HK-2 (cell line): ENCODE measurements around the gene SLC38A11.

ENCODE experiments used
- DNase-seq: peaks from one replicate; pipeline ENCODE4 v3.0.0-alpha.2; 2018; ENCODE audit not compliant: unreplicated experiment

Gene SLC38A11

DNA sequence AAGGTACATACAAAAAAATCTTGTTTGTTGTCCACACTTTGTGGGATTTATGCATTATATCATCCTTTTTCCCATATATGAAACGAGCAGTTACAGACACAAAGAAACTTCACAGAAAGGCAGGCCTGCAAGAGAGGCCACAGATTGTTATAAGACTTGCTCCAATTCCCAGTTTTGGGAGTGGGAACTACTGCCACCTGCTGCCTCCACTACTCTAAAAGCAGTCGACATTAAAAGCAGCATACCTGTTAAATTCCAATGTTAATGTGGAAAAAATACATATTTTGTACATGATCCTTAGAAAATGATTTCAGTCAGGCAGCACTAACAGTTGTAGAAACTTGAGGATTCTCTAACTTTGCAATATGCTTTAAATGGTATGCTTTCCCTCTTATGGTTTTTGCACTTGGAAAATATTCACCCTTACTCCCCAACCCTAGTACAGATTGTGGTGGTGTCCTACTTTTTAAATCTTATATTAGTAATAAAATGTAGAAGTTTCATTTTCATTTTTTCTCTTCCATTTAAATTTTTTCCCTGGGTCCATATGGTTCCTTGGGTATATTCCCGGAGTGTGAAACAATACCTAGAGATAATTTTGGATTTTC lies 37.9 kb downstream of the SLC38A11 start:
- no peak for DNase-seq

DNA sequence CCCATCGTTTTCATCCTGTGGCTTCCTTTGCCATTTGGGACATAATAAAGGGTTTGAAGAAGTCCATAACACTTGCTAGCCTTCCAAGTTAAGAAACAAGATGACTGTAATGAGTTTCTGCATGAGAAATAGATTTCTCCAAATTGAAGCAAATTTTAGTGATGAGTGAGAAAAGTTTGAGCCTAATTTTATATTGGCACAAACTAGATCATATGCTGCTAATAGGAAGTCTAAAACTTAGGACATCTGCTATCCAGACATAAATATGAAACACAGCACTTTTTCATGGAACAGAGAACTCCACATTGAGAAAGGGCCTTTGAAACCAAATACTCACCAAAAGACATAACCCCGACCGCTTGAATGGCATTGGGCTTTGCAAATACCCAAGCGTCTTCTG lies 39.8 kb downstream of the SLC38A11 start:
- no peak for DNase-seq

DNA sequence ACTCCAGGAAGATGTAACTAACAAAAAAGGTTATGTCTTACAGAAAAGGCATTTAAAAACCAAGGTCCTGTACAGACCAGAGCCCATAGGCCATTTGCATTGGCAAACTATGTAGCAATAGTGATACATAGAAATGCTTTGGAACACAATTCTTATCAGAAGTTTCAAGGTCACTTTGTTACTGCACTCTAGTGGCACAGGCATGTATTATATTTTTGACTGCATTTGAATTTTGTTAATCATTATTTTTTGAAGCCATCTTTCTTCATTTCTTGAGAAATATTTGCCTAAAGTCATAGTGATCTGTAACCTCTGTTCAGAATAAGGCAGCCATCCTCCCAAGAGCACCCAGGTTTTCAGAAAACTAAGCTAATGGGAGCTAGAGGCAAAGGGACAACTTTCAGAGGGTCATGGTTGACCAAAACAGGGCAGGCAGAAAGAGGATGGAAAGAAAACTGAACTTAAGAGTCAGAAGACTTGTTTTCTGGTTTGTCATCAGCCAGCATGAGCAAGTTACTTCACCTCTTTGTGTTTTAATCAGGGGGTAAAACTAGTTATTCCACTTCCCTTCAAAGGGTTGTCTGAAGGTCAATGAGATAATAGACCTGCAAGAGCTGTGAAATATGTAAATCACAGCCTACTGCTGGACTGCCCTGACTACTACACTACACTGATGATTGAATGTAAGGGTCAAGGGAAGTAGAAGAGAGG lies 41.5 kb downstream of the SLC38A11 start:
- no peak for DNase-seq

DNA sequence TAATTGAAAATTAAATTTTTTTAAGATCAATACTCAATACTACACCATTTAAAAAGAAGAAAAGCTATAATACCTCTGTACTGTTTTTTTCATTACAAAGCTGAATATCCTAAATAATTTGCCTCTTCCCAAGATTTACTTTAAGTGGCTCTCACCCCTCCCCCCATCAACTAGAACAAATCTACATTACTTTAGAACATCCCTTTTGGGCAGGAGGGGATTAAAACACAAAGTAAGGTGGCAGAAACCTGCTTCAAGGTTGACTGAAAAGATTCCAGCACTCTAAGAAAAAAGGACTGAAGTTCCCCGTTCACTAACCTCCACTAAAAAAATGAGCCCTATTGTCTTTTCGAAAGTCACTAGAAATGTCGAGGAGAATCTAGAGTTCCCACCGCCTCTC lies 42.3 kb downstream of the SLC38A11 start:
- no peak for DNase-seq

DNA sequence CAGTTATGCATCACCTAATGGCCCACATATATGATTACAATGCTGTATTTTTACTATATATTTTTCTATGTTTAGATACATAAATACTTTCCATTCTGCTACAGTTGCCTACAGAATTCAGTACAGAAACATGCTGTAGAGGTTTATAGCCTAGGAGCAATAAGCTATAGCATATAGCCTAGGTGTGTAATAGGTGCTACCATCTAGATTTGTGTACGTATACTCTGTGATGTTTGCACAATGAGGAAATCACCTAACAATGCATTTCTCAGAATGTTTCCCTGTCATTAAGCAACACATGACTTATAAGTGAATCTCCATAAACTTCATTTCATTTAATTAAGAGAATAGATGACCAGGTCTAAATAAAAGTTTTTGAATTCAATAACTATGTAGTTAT lies 43.5 kb downstream of the SLC38A11 start:
- no peak for DNase-seq

DNA sequence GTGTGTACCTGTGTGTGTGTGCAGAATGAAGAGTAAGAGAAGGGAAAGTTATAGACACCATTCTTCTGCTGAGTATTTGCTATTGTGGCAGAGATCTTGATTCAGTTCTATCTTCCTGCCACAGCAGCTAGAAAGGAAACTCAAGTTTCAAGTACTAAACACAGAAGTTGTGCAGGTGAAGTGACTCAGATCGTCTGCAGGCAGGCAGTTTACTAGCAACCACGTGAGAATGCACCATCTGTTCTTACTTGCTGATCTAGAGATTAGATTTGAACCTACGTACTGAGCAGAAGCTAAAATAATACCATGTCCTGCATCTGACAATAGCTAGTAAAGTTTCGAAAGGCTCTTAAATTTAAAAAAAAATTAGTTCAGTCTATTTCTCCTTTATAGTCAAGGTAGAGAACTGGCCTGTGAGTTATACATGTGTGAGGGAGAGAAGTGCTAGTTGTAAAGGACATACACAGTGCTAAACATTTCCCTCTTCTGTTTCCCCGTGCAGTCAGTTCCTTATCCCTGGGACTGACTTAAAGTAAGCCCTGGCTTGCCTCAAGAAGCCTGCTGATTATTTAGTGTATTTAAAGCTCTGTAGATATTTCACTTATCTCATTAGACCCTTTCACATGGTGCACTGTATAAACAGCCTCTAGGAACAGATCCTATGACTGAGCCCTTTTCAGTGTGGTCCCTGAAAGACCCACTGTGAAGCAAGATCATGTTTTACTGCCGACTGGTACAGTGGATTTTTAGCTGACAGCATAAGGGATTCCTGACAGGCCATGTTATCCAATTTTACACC lies 45.0 kb downstream of the SLC38A11 start:
- no peak for DNase-seq

DNA sequence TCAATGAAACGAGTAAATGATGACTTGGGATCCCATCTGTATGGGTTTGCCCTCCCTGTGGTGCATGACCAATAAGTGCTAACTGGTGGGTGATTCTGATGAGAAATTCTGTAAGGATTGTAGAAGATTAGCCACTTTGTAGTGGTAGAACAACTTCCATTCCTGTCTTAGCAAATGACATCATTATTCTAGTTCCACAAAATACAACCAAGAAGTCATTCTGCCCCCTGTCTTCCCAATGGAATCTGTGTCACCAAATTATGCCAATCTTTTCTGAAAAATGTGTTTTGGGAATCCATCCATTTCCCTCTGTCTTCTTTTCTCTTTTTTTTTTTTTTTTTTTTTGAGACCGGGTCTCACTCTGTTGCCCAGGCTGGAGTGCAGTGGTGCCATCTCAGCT lies 48.4 kb downstream of the SLC38A11 start:
- no peak for DNase-seq

DNA sequence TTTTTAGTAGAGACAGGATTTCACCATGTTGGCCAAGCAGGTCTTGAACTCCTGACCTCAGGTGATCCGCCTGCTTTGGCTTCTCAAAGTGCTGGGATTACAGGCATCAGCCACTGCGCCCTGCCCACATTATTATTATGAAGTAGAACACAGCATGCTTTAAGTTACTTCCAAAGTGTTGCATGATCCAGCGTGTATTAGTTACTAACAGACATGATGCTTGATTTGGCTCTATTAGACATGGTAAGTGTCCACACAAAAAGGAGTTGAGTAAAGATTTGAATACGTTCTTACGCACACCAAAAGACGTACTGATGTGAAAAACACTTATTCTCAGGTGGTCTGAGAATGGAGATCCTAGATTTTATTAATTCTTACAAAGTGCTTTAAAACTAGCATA lies 50.0 kb downstream of the SLC38A11 start:
- no peak for DNase-seq

DNA sequence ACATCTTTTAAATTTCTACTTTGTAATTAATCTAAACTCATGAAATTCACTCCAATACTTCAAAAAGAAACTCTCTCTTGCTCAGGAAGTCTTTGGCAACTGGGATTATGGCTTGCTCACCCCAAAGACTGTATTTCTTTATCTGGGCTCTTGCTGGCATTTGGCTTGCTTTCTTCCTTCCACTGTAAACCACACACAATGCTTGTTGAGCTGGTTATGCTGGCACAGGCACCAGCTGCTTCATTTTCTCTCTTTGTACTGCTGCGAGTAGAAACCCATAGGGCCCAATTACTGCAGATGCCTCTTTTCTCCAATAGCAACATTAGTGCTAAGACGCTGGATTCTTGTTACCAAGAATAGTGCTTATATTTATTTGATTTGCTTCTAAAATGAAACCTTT lies 51.4 kb downstream of the SLC38A11 start:
- no peak for DNase-seq

DNA sequence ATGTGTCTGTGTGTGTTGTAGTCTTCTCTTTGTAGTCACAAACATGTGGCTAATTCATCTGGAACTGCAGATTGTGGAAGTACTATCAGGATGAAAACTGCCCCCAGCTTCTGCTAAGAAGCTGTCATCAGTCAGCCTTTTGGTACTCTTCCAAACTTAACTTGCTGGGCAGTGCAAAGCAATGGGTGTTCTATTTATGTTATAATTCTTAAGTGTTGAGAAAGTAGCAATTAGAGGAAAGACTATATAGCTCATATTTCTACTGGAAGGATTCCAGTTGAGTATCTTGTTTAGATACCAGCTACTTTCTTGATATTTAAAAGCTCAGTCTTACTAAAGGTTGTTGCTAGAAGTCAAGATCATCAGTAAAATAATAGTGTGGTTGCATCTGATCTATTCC lies 52.1 kb downstream of the SLC38A11 start:
- no peak for DNase-seq

DNA sequence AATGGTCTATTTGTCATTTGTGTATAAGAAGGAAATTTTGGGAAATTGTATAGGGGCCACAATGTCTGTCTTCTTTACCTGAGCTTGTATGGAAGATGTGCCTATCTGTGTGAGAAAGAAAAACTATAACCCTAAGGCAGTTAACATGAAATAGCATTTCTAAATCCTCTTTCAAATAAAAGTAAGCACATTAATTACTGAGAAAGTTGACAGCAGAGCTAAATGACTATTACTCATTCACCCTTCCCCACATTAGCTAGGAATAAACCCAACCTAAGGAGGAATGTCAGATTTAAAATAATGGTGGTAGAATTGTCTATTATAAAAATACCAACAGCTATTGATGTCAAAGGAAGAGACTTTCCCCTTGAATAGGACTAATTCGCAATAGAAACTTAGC lies 56.2 kb downstream of the SLC38A11 start:
- no peak for DNase-seq

DNA sequence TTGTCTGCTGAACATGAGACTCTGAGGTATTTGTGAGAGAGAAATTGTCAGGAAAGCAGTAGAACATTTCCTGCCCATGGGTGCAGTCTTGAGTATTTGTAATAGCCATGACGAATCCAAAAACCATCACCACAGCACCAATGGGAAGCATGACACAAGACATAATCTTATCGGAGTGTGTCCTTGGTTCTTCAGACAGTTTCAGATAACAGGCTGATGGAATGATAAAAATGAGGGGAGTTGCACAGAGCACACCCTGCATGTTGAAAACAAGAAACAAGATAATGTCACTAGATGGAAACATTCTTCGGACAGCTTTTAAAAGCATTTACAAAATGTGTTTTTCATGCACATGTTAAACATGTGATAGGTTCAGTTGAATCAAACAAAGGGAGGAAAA lies 56.9 kb downstream of the SLC38A11 start:
- no peak for DNase-seq

DNA sequence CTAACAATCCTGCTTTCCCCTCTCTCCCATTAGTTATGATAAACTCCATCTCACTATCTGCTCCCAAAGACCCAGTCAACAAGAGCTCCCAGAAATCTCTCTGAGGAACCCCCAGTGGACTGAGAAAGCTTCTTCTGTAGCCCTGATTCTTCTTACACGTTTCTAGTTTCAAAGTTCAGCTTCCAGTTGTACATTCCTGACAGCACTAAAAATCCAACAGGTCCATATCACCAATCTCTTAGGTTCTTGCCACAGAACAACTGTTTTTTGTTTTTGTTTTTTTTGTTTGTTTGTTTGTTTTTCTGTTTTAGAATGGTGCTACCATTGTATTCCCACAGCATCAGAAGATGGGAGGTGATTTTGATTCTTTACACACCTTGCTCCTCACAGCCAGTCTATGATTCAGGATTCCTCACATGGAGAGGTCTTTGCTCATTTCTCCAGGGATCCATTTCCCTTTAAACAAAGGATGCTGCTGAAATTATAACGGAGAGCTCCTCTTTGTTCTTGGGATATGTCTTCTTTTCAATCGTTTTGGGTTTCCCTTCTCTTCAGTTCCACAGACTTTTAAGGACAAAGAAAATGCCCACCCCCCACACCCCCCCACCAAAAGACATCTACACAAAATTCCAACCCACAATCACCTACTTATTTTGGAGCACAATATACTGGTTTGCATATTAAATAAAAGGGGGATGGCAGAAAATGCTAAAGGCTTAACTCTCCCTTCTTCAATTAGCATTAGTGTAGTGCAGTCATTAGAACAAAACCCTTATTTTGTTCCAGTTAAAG lies 57.7 kb downstream of the SLC38A11 start:
- no peak for DNase-seq

DNA sequence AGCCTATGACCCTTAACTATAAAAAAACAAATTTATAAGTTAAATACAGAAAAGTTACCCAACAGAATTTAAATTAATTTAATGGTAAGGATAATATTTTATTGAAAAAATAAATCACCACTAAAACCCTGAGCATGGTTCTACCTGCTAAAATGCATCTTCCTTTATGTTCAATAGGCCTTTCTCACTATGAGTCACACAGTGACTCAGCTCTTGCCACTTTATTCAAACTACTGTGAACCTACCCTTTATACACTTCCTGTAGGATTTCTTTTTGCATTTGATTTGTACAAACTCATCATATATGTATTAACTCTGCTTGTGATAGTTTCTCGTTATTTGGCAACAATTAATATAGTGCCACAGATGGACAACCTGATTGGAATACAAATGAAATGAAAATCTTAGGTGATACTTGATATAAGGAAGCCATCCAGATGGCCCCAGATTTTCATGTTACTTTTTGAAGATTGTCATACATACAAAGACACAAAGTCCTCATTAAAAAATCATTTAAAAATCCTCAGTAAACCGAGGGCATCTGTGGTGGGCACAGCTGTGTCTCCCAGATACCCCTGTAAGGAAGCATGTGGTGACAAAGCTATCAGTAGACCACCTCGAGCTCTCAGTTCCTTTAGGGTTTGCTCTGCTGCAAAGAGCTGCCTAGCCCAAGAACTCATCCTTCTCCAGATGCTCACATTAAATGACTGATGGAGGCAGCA lies 58.5 kb downstream of the SLC38A11 start:
- no peak for DNase-seq

DNA sequence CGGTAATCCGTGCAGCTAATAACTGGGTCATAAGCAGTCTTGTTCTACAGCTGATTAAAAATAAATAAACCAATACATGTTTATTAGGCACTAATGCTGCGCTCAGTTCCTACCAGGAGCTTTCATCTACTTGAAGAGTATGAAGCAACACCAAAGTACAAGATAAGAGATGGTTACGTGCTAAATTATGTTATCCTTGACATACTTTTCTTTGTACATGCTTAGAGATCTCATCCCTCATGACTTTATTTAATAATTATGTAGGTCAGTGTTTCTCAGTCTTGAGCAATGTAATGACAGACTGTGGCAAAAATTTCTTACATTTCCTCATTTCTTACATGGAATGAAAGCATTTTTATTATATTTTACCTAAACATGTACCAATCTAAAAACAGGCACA lies 59.1 kb downstream of the SLC38A11 start:
- DNase-seq = no peak

DNA sequence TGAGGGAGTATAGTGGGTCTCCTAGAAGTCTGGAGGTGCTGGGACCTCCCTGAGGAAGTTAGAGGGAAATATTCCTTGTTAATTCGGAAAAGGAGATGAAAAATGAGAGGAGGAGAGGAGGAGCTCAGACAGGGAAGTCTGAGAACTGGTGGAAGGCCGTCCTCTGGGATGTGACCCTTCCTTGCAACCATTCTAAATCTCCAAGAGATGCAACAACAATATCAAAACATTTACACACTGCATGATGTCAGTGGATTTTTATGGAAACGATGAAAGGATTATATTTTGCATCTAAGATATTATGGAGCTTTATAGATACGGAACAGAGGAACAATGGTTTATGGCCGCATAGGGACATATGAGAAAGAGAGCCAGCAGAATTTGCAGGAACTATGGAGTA lies 63.9 kb downstream of the SLC38A11 start:
- DNase-seq = no peak

DNA sequence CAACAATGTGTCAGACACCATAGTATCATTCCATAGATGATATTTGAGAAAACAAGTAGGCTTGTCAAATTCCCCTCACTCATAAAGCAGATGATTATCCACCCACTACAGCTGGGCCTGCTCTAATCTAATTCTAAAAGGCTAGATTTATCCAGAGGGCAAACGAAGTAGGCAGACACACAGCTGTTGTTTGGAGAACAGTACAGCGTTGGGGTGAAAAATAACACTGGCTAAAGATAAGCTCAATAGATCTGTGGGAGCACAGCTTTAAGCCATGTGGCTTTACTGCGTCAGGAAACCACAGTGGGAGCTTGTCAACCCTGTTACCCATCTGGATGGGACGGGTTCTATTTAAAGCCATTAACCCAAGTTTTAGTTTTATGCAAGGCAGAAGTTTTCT lies 64.8 kb downstream of the SLC38A11 start:
- no peak for DNase-seq

DNA sequence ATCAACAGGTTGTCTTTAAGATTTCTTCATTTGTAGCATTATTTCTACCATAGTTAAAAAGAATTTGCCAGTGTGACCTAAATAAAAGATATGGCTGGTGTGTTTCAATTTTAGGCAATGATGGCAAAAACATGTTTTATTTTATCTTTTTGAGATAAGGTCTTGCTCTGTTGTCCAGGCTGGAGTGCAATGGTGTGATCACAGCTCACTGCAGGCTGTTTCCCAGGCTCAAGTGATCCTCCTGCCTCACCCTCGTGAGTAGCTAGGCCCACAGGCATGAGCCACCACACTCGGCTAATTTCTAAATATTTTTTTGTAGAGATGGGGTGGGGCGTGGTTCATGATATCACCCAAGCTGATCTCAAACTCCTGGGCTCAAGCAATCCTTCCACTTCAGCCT lies 66.7 kb downstream of the SLC38A11 start:
- no peak for DNase-seq

DNA sequence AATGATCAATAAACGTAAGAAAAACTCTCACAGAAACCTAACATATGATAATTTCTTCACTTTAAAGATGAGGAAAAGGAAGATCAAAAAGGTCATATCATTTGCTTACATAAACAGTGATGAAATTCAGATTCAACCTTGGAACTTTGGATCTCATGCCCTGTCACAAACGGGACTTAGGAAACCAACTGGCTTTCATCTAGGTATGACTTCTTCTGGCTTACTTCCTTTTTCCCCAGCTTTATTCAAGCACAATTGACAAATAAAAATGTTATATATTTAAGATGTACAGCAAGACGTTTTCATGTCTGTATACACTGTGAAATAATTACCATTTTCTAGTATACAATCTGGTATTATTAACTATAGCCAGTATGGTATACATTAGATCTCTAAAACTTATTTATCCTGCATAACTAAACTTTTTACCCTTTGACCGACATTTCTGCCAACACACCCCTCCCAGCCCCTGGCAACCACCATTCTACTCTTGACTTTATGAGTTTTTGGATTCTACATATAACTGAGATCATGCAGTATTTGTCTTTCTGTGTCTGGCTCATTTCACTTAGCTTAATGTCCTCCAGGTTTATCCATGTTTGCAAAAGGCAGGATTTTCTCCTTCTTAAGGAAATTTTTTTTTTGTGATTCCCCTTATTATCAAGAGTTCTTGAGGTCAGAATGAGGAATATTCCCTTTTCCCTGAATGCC lies 67.7 kb downstream of the SLC38A11 start:
- no peak for DNase-seq

DNA sequence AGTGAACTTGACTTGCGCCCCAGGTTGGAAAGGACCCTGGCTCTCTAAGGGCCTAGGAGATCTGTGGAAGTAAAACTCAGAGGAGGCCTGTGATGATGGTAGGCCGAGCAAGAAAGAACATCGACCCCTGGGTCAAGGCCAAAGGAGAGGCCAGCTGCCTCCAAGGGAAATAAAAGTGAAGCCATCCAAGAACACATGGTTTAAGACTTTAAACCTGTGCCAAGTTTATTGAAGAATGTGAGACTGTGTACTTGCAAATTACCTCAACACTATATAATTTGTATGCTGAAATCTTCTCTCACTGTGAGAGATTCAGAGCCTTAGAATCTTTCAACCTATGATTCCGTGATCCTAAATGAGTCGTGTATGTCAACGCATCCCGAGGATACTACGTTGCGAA lies 73.0 kb downstream of the SLC38A11 start:
- no peak for DNase-seq

DNA sequence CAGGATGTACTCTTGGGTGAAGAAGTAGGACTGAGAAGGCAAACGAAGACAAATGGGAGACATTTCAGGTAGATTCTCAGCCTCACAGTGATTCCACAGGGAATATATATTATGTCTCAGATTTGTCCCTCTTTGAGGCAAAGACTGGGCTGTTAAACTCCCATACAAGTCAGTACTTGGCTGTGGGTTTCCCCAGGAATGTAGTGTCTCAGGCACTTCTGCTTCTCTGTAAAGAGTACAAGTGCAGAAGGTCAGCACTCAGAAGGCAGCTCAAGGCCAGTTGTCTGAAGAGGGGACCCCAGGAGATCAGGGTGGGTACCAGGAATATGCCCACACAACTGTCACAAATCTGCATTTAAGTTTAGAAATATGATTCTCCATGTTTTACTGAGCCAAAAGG lies 73.8 kb downstream of the SLC38A11 start:
- no peak for DNase-seq
